ENCODE measurements around the gene COL16A1.

DNA sequence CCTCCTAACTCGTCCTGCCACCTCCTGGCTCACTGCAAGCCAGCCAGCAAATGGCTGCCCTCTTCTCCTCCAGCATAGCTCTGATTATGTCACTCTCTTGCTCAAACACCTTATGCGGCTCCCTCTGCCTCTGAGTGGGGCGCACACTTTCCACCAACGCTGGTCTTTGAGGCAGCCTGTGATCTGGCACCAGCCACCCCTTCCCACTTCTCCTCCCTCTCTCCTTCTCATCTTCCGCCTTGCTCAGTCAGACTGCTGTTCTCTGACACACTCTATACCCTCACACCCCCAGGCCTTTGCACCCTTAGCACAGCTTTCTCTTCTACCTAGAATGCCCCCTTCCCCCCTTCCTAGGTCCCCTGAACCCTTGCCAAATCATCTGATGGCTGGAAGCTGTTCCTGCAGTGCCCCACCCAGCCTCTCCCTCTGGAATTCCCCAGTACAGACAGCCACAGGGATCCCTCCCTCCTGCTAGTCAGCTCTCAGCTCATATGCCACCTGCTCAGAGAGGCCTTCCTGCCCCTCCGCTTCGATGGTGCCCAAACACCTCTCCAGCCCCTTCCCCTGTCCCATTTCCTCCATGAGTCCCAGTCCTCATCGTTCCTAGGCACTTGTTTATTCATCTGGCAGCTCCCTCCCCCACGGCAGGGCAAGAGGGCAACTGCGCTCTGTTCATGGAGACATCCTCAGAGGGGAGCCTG lies 37.4 kb downstream of the COL16A1 start:
- TF ChIP-seq EP300 (IDR thresholded peaks at IDR 0.05): no peak
- TF ChIP-seq, protein P1, sequence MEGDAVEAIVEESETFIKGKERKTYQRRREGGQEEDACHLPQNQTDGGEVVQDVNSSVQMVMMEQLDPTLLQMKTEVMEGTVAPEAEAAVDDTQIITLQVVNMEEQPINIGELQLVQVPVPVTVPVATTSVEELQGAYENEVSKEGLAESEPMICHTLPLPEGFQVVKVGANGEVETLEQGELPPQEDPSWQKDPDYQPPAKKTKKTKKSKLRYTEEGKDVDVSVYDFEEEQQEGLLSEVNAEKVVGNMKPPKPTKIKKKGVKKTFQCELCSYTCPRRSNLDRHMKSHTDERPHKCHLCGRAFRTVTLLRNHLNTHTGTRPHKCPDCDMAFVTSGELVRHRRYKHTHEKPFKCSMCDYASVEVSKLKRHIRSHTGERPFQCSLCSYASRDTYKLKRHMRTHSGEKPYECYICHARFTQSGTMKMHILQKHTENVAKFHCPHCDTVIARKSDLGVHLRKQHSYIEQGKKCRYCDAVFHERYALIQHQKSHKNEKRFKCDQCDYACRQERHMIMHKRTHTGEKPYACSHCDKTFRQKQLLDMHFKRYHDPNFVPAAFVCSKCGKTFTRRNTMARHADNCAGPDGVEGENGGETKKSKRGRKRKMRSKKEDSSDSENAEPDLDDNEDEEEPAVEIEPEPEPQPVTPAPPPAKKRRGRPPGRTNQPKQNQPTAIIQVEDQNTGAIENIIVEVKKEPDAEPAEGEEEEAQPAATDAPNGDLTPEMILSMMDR (IDR thresholded peaks at IDR 0.05): no peak
- no peak for TF ChIP-seq POLR2A (IDR thresholded peaks at IDR 0.05)

Data from ovary (tissue), 3 donors.